Endodermal cell (in vitro differentiated cells): Measurements from ENCODE around the gene FBXL7. TPM values are rescaled to one million over a fixed set of nuclear protein-coding genes. Genes with fewer than 3 reads are reported as not detected.

Experiments
- DNase-seq: peaks from one replicate; pipeline ENCODE4 v3.0.0-alpha.2; 2017
- H3K27ac ChIP-seq: 2 replicates; pipeline ENCODE4 v1.5.1; 2013; ENCODE audit warnings: mild to moderate bottlenecking, low read depth, low read length, moderate library complexity
- H3K27me3 ChIP-seq: 2 replicates; pipeline ENCODE4 v1.6.1; 2013; ENCODE audit warnings: mild to moderate bottlenecking, low read length, moderate library complexity; ENCODE audit not compliant: insufficient read depth, control insufficient read depth, poor library complexity, severe bottlenecking
- H3K36me3 ChIP-seq: 2 replicates; pipeline ENCODE4 v1.7.0; 2013; ENCODE audit warnings: mild to moderate bottlenecking, low read length, moderate library complexity; ENCODE audit not compliant: control insufficient read depth, insufficient read depth
- H3K4me1 ChIP-seq: one replicate; pipeline ENCODE4 v1.7.0; 2013; ENCODE audit warnings: low read length; ENCODE audit not compliant: control insufficient read depth, insufficient read depth
- H3K4me3 ChIP-seq: 2 replicates; pipeline ENCODE4 v1.5.1; 2013; ENCODE audit warnings: mild to moderate bottlenecking, low read length, moderate library complexity
- H3K9ac ChIP-seq: 2 replicates; pipeline ENCODE4 v1.6.1; 2013; ENCODE audit warnings: mild to moderate bottlenecking, low read length, moderate library complexity; ENCODE audit not compliant: poor library complexity, severe bottlenecking; ENCODE audit errors: extremely low read depth
- H3K9me3 ChIP-seq: 2 replicates; pipeline ENCODE4 v1.6.1; 2013; ENCODE audit warnings: mild to moderate bottlenecking, low read length, moderate library complexity; ENCODE audit not compliant: control insufficient read depth
- H3K27ac Mint-ChIP-seq: 2 replicates; pipeline ENCODE4 v1.8.0; 2020; ENCODE audit warnings: mixed read lengths
- H3K27me3 Mint-ChIP-seq: 2 replicates; pipeline ENCODE4 v1.8.0; 2021; ENCODE audit warnings: mild to moderate bottlenecking, mixed read lengths; ENCODE audit not compliant: insufficient read depth
- H3K36me3 Mint-ChIP-seq: 2 replicates; pipeline ENCODE4 v1.8.0; 2020; ENCODE audit warnings: low read depth, mixed read lengths
- H3K4me1 Mint-ChIP-seq: 2 replicates; pipeline ENCODE4 v1.8.0; 2020; ENCODE audit warnings: mixed read lengths
- H3K4me3 Mint-ChIP-seq: 2 replicates; pipeline ENCODE4 v1.8.0; 2020; ENCODE audit warnings: mild to moderate bottlenecking, moderate library complexity, mixed read lengths
- H3K9me3 Mint-ChIP-seq: 2 replicates; pipeline ENCODE4 v1.8.0; 2020; ENCODE audit warnings: mild to moderate bottlenecking, mixed read lengths
- CTCF ChIP-seq: fragments of 200-600 bp; sonication (generic); conservative IDR thresholded peaks from 2 replicates; pipeline ENCODE4 v1.5.0; 2021; ENCODE audit warnings: antibody characterized with exemption, mild to moderate bottlenecking
- WGBS, 2 experiments: methylation state at CpG; one replicate each; pipeline versions ENCODE4 v1.1.5 to v1.1.7; 2013; ENCODE audit warnings: missing lambda C conversion rate in 2 of 2, mixed read lengths in 1 of 2; ENCODE audit not compliant: insufficient coverage in 1 of 2, insufficient read length in 1 of 2; 5-methylcytosine and 5-hydroxymethylcytosine counted together
- total RNA-seq, 2 donors: library from RNA; stranded (reverse); fragmentation: NEBNext Ultra II Directional in 1 of 2; extraction: Animal tissue kit (Norgen Biotek cat#: 25700) in 1 of 2; gene quantifications; 2 replicates in 1 of 2; 3 replicates in 1 of 2; pipeline ENCODE4 v1.2.1, GENCODE V29; 2021

The FBXL7 gene
- total RNA-seq, 2 donors from 2014 or later, result 12.9 to 13.2 TPM

- no peaks in the 10 kb centered on the region for H3K4me1 ChIP-seq
- H3K9ac ChIP-seq, result no peak overlapping the region
- H3K4me1 Mint-ChIP-seq, result peaks cover 2% of the 10 kb centered on the region
- no peak overlapping the region for H3K27ac Mint-ChIP-seq
- no peak for DNase-seq
- no peak overlapping the region for H3K4me3 Mint-ChIP-seq
- H3K27ac ChIP-seq, result no peak overlapping the region
- peaks cover 26% of the 10 kb centered on the region for H3K9me3 ChIP-seq
- peaks cover 18% of the 10 kb centered on the region for H3K9me3 Mint-ChIP-seq
- peaks cover 21% of the 10 kb centered on the region for H3K36me3 Mint-ChIP-seq
- no peaks in the 10 kb centered on the region for H3K27me3 ChIP-seq
- TF ChIP-seq CTCF, result no peak
- no peaks in the 10 kb centered on the region for H3K27me3 Mint-ChIP-seq
- no peaks in the 10 kb centered on the region for H3K36me3 ChIP-seq
- H3K4me3 ChIP-seq, result no peak overlapping the region
These were observed 87.9 kb downstream of the FBXL7 start for GRCh38 chr5:15587916-15588315.

- H3K4me3 ChIP-seq, result no peak overlapping the region
- H3K9me3 ChIP-seq, result no peaks in the 10 kb centered on the region
- WGBS, 2 experiments, result 94% methylated on average over 4 of the region's 4 CpGs
- Mint-ChIP-seq H3K4me1 (peaks cover 10% of the 10 kb centered on the region), H3K27me3 (no peaks in the 10 kb centered on the region), H3K9me3 (no peaks in the 10 kb centered on the region), H3K27ac (no peak overlapping the region), H3K36me3 (no peaks in the 10 kb centered on the region), H3K4me3 (no peak overlapping the region)
- H3K36me3 ChIP-seq, result no peaks in the 10 kb centered on the region
- no peak overlapping the region for H3K27ac ChIP-seq
- no peak for DNase-seq
- no peak overlapping the region for H3K9ac ChIP-seq
- no peaks in the 10 kb centered on the region for H3K27me3 ChIP-seq
- no peak for TF ChIP-seq CTCF
- peaks cover 6% of the 10 kb centered on the region for H3K4me1 ChIP-seq
These were observed 92.7 kb downstream of the FBXL7 start for GRCh38 chr5:15592728-15593127.

GRCh38 chr5:15594977-15595568, 95.1 kb downstream of the FBXL7 start:
- no peaks in the 10 kb centered on the region for H3K9me3 ChIP-seq
- H3K4me3 ChIP-seq, result no peak overlapping the region
- peaks cover 6% of the 10 kb centered on the region for H3K4me1 ChIP-seq
- Mint-ChIP-seq H3K27ac (no peak overlapping the region), H3K9me3 (no peaks in the 10 kb centered on the region), H3K36me3 (no peaks in the 10 kb centered on the region), H3K27me3 (no peaks in the 10 kb centered on the region), H3K4me1 (peaks cover 13% of the 10 kb centered on the region), H3K4me3 (no peak overlapping the region)
- no peaks in the 10 kb centered on the region for H3K27me3 ChIP-seq
- TF ChIP-seq CTCF, result peak; percentile 17
- no peak overlapping the region for H3K27ac ChIP-seq
- DNase-seq, result no peak
- WGBS, 2 experiments, result 86 to 90% methylated on average over 2 to 7 of the region's 7 CpGs
- no peaks in the 10 kb centered on the region for H3K36me3 ChIP-seq
- H3K9ac ChIP-seq, result no peak overlapping the region
